HepG2 (cell line): ENCODE measurements around the gene PAXX. TPM values are rescaled to one million over a fixed set of nuclear protein-coding genes. Genes with fewer than 3 reads are reported as not detected.

Experiments used
- ATAC-seq: fragments of 200-7000 bp; cut with Tn5 transposase; 3 replicates; pipeline ENCODE4 v1.9.1; 2020; ENCODE audit warnings: mild to moderate bottlenecking, moderate library complexity
- BruUV-seq: library from RNA; stranded (reverse); fragments of 400-500 nt; replicated peaks from 2 replicates; lab custom pipeline; 2021; lab: Mats Ljungman, UMichigan
- CTCF ChIA-PET: fragments of 300-600 bp; formaldehyde crosslinking; extraction: SDS; loops from one replicate; lab custom pipeline; 2021; ENCODE audit warnings: low total read pairs, inconsistent platforms, low intra/inter-chr PET ratio; lab: Yijun Ruan, JAX
- POLR2A ChIA-PET: fragments of 350-600 bp; sonication (Branson Sonifier 250); formaldehyde crosslinking; loops from one replicate; lab custom pipeline; 2020; ENCODE audit warnings: antibody characterized with exemption, inconsistent platforms; lab: Yijun Ruan, JAX
- DNase-seq: peaks from one replicate; pipeline ENCODE4 v3.0.0-alpha.2; 2015; ENCODE audit warnings: low spot score
- FAIRE-seq: peaks from 3 replicates; lab custom pipeline; 2011; peaks lifted over from hg19 to GRCh38; lab: Jason Lieb, UNC
- H2AFZ ChIP-seq: one replicate; pipeline ENCODE4 v1.6.1; 2011; ENCODE audit warnings: low read length, inconsistent platforms
- H3K27ac ChIP-seq: fragments of 300-600 bp; 3 replicates; pipeline ENCODE4 v1.8.0; 2011; ENCODE audit warnings: mixed run types, mild to moderate bottlenecking, mixed read lengths, low read length, inconsistent platforms; ENCODE audit not compliant: insufficient read depth; ENCODE audit errors: extremely low read length
- H3K27me3 ChIP-seq, 2 experiments: fragments of 200-600 bp in 1 of 2; 2 replicates in 1 of 2; 3 replicates in 1 of 2; pipeline versions ENCODE4 v1.6.0 to v1.8.0; 2011; ENCODE audit warnings: low read length in 2 of 2, mild to moderate bottlenecking in 2 of 2, moderate library complexity in 2 of 2, inconsistent platforms in 1 of 2; ENCODE audit not compliant: insufficient read depth in 2 of 2, control insufficient read depth in 1 of 2
- H3K36me3 ChIP-seq, 2 experiments: fragments of 200-600 bp in 1 of 2; replicated peaks in 1 of 2; 2 replicates in 1 of 2; 3 replicates in 1 of 2; pipeline versions ENCODE4 v1.5.1 to v1.8.0; 2011; ENCODE audit warnings: low read length in 2 of 2, inconsistent platforms in 1 of 2; ENCODE audit not compliant: insufficient read depth in 2 of 2, control insufficient read depth in 1 of 2
- H3K4me1 ChIP-seq: 2 replicates; pipeline ENCODE4 v1.5.1; 2012; ENCODE audit warnings: low read length, inconsistent platforms; ENCODE audit not compliant: insufficient read depth
- H3K4me2 ChIP-seq: 2 replicates; pipeline ENCODE4 v1.6.0; 2011; ENCODE audit warnings: low read depth, low read length, inconsistent platforms
- H3K4me3 ChIP-seq, 3 experiments: fragments of 200-600 bp in 1 of 3; sonication (generic), shearing (Covaris generic) in 1 of 3; replicated peaks in 1 of 3; 2 replicates each; pipeline ENCODE4 v1.5.1; 2011 to 2016; ENCODE audit warnings: low read length in 3 of 3, inconsistent platforms in 2 of 3, low read depth in 2 of 3, mild to moderate bottlenecking in 2 of 3, control low read depth in 1 of 3, mixed read lengths in 1 of 3; ENCODE audit not compliant: insufficient read depth in 1 of 3
- H3K79me2 ChIP-seq: one replicate; pipeline ENCODE4 v1.6.1; 2011; ENCODE audit warnings: low read length, inconsistent platforms; ENCODE audit not compliant: insufficient read depth
- H3K9ac ChIP-seq: 2 replicates; pipeline ENCODE4 v1.6.0; 2011; ENCODE audit warnings: mild to moderate bottlenecking, low read depth, low read length, inconsistent platforms; ENCODE audit not compliant: insufficient read depth
- H3K9me3 ChIP-seq: 2 replicates; pipeline ENCODE4 v1.5.1; 2012; ENCODE audit warnings: mild to moderate bottlenecking, low read length
- H4K20me1 ChIP-seq: 2 replicates; pipeline ENCODE4 v1.6.0; 2011; ENCODE audit warnings: inconsistent platforms, mild to moderate bottlenecking, low read length, moderate library complexity; ENCODE audit not compliant: insufficient read depth
- BCLAF1 ChIP-seq: fragments of 450-650 bp; IDR thresholded peaks from 2 replicates; pipeline ENCODE4 v1.6.1; 2017; ENCODE audit warnings: mild to moderate bottlenecking
- EP300 ChIP-seq, 3 experiments: sonication (generic) in 1 of 3; formaldehyde crosslinking in 1 of 3; IDR thresholded peaks; 2 replicates each; pipeline versions ENCODE4 v1.5.1 to v1.6.1; 2011 to 2020; ENCODE audit warnings: low read depth in 2 of 3, low read length in 2 of 3, borderline replicate concordance in 1 of 3, improper control_type of control experiment in 1 of 3, mild to moderate bottlenecking in 1 of 3, missing genetic modification reagents in 1 of 3, moderate library complexity in 1 of 3
- FOXP1 ChIP-seq, 2 experiments: fragments of 450-650 bp in 1 of 2; IDR thresholded peaks; 2 replicates each; pipeline ENCODE4 v1.6.1; 2017 to 2018; ENCODE audit warnings: antibody characterized with exemption in 1 of 2
- NPAS2 ChIP-seq: sonication (generic); formaldehyde crosslinking; IDR thresholded peaks from 2 replicates; pipeline ENCODE4 v1.8.0; 2022; ENCODE audit warnings: mild to moderate bottlenecking, missing genetic modification reagents, borderline replicate concordance
- POGZ ChIP-seq: sonication (generic); formaldehyde crosslinking; IDR thresholded peaks from 2 replicates; pipeline ENCODE4 v1.4.0; 2020; ENCODE audit warnings: mild to moderate bottlenecking, missing genetic modification reagents
- PPARG ChIP-seq: conservative IDR thresholded peaks from 2 replicates; pipeline ENCODE4 v1.6.1; 2016; ENCODE audit warnings: missing biosample characterization, missing genetic modification reagents
- RBM39 ChIP-seq: fragments of 200-400 bp; formaldehyde crosslinking; IDR thresholded peaks from one replicate; pipeline ENCODE4 v1.6.1; 2018; ENCODE audit warnings: antibody characterized with exemption, mild to moderate bottlenecking, low read depth, low read length; ENCODE audit not compliant: poor library complexity, severe bottlenecking
- TAF15 ChIP-seq: fragments of 200-400 bp; formaldehyde crosslinking; IDR thresholded peaks from one replicate; pipeline ENCODE4 v1.6.1; 2018; ENCODE audit warnings: mild to moderate bottlenecking, low read depth, low read length; ENCODE audit not compliant: poor library complexity, severe bottlenecking
- TBL1XR1 ChIP-seq: fragments of 150-350 bp; IDR thresholded peaks from 2 replicates; pipeline ENCODE4 v1.6.1; 2014; ENCODE audit warnings: borderline replicate concordance, low read length; ENCODE audit not compliant: partially characterized antibody
- ZNF136 ChIP-seq: sonication (generic); formaldehyde crosslinking; IDR thresholded peaks from 2 replicates; pipeline ENCODE4 v1.8.1; 2022; ENCODE audit warnings: low read depth, mild to moderate bottlenecking, moderate library complexity, missing genetic modification reagents
- ZNF232 ChIP-seq: sonication (generic); formaldehyde crosslinking; IDR thresholded peaks from 2 replicates; pipeline ENCODE4 v1.4.0; 2020; ENCODE audit warnings: missing genetic modification reagents, borderline replicate concordance
- ZNF572 ChIP-seq: sonication (generic); formaldehyde crosslinking; IDR thresholded peaks from 2 replicates; pipeline ENCODE4 v1.5.1; 2020; ENCODE audit warnings: mild to moderate bottlenecking, missing genetic modification reagents
- ZNF580 ChIP-seq: IDR thresholded peaks from 2 replicates; pipeline ENCODE4 v1.6.1; 2016; ENCODE audit warnings: low read depth, borderline replicate concordance
- ZNF639 ChIP-seq: conservative IDR thresholded peaks from 2 replicates; pipeline ENCODE4 v1.6.1; 2018; ENCODE audit warnings: missing genetic modification reagents
- ZNF703 ChIP-seq: sonication (generic); formaldehyde crosslinking; IDR thresholded peaks from 2 replicates; pipeline ENCODE4 v1.5.1; 2020; ENCODE audit warnings: missing genetic modification reagents, mild to moderate bottlenecking, moderate library complexity, borderline replicate concordance
- ZNF816 ChIP-seq: sonication (generic); formaldehyde crosslinking; IDR thresholded peaks from 2 replicates; pipeline ENCODE4 v1.8.0; 2022; ENCODE audit warnings: missing genetic modification reagents, mild to moderate bottlenecking, borderline replicate concordance
- WGBS: methylation state at CpG from one replicate; pipeline ENCODE4 v1.1.6; 2017; ENCODE audit warnings: low lambda C conversion rate; 5-methylcytosine and 5-hydroxymethylcytosine counted together
- in situ Hi-C: cut with HindIII; loops from 2 replicates; pipeline ENCODE4 v1.10.0; 2017; ENCODE audit warnings: low pct_unique_long_range_greater_than_20kb; ENCODE audit not compliant: extremely low pct_ligation_motif_present
- intact Hi-C: fragments of 100-400 bp; cut with micrococcal nuclease; formaldehyde crosslinking; loops from one replicate; pipeline ENCODE4 v1.10.0; 2022; ENCODE audit not compliant: unreplicated experiment
- polyA plus RNA-seq, 8 experiments: library from polyadenylated mRNA; depleted of rRNA in 3 of 8; stranded (reverse) in 7 of 8; unstranded in 1 of 8; fragments of >200 nt; fragmentation: Illumina TruSeq in 4 of 8; extraction: Trizol in 4 of 8; gene quantifications; 2 replicates each; pipeline versions ENCODE4 v1.2.1 to v1.2.3, GENCODE V29; 2011 to 2016; ENCODE audit warnings: low read depth in 4 of 8, missing spikeins in 1 of 8, mixed read lengths in 1 of 8; ENCODE audit not compliant: insufficient read depth in 1 of 8
- total RNA-seq, 5 experiments: library from RNA; depleted of rRNA; stranded (reverse); fragments of >200 nt; fragmentation: Illumina TruSeq; extraction: Trizol; gene quantifications; 2 replicates each; pipeline ENCODE4 v1.2.3, GENCODE V29; 2016; ENCODE audit warnings: low read depth in 1 of 5

The PAXX gene
- total and polyA plus RNA-seq, 2 of the 13 experiments (the other 11 are each of a cell fraction or from before 2014, with no cell fraction given) = 14.0 to 31.9 TPM

- H4K20me1 ChIP-seq = no peaks in the 10 kb centered on the region
- peak within 1 kb of the TSS; percentile 90 to 95 (median 91) for H3K4me3 ChIP-seq
- H3K27ac ChIP-seq = peak within 1 kb of the TSS; percentile 75
- WGBS = under 1% methylated on average over 17 of the region's 74 CpGs
- peak within 1 kb of the TSS; percentile 90 for H3K9ac ChIP-seq
- BruUV-seq = no TSS peak
- peak; percentile 47 for FAIRE-seq
- intact Hi-C loops = no loop called here
- no peaks in the 10 kb centered on the region for H3K27me3 ChIP-seq
- ChIA-PET POLR2A (interaction anchor here (0.7 to 2.4 kb wide), 8 partner anchors 15 to 156 kb away, joined by 3 to 11 read pairs (median 4); partner anchors contain the start of genes CLIC3, PAXX and TRAF2), CTCF (no interaction called here)
- H3K9me3 ChIP-seq = no peaks in the 10 kb centered on the region
- ATAC-seq = peak; percentile 25
- H3K4me2 ChIP-seq = peak within 1 kb of the TSS; percentile 89
- in situ Hi-C loops = loop anchor here (5.0 kb wide), 1 partner anchor 88 kb away; the partner anchor contains the start of gene FUT7
- no peak within 1 kb of the TSS for H2AFZ ChIP-seq
- peak; percentile 87 for DNase-seq
- peaks cover 44% of the 10 kb centered on the region for H3K4me1 ChIP-seq
- H3K79me2 ChIP-seq = peaks cover 10% of the 10 kb centered on the region
- H3K36me3 ChIP-seq = peaks cover 8 to 30% of the 10 kb centered on the region in 2 experiments
- TF ChIP-seq ZNF136 (CRISPR knock-in tag) = peak; percentile 47; the same call in 1 of the 2 replicates
- TF ChIP-seq ZNF816 = 0 out of 2 replicates have a peak, but pooled peaks have one; percentile 58
- TF ChIP-seq ZNF703 (CRISPR knock-in tag) = 0 out of 2 replicates have a peak, but pooled peaks have one; percentile 2
- peak; percentile 65 for TF ChIP-seq POGZ (CRISPR knock-in tag)
- no peak for TF ChIP-seq NPAS2 (CRISPR knock-in tag)
- no peak for TF ChIP-seq BCLAF1
- TF ChIP-seq ZNF232 (CRISPR knock-in tag) = no peak
- peak; percentile 96 for TF ChIP-seq ZNF580 (CRISPR knock-in tag)
- TF ChIP-seq ZNF639 (CRISPR knock-in tag) = peak; percentile 57; the same call in 1 of the 2 replicates
- TF ChIP-seq TAF15 = peak; percentile 64
- TF ChIP-seq ZNF572 (CRISPR knock-in tag) = 0 out of 2 replicates have a peak, but pooled peaks have one; percentile 7
- TF ChIP-seq TBL1XR1 = no peak
- TF ChIP-seq EP300 (IDR thresholded peaks at IDR 0.05; ENCODE audit: low read depth in 2 of 2, low read length in 2 of 2) = no peak; a peak in 1 of 4 replicates
- TF ChIP-seq EP300 (CRISPR knock-in tag; IDR thresholded peaks at IDR 0.05; ENCODE audit: borderline replicate concordance) = 0 out of 2 replicates have a peak, but pooled peaks have one; percentile 40
- TF ChIP-seq FOXP1 (IDR thresholded peaks at IDR 0.05) = no peak
- TF ChIP-seq FOXP1 (CRISPR knock-in tag; IDR thresholded peaks at IDR 0.05) = 0 out of 2 replicates have a peak, but pooled peaks have one; percentile 31
- TF ChIP-seq PPARG (CRISPR knock-in tag) = no peak
- peak; percentile 86 for TF ChIP-seq RBM39
Measured at GRCh38 chr9:136944519-136945332, 47.5 kb upstream of the PAXX start, which contains the start of the genes C8G and FBXW5. TSS of gene C8G (plus strand) at chr9:136945243. CDS start at chr9:136945321, 78 bp downstream. TSS of gene FBXW5 (minus strand) at chr9:136944738. CDS start at chr9:136944083, 655 bp downstream.
